GM12878 (cell line): ENCODE data around the gene SP3. TPM values are rescaled to one million over a fixed set of nuclear protein-coding genes. Genes with fewer than 3 reads are reported as not detected.

Source experiments
- ATAC-seq: fragments of 200-7000 bp; cut with Tn5 transposase; 3 replicates; pipeline ENCODE4 v1.9.1; 2020; ENCODE audit warnings: mild to moderate bottlenecking, moderate library complexity
- BruUV-seq: library from RNA; stranded (reverse); fragments of 400-500 nt; replicated peaks from 2 replicates; lab custom pipeline; 2021; lab: Mats Ljungman, UMichigan
- CTCF ChIA-PET: fragments of 300-600 bp; sonication (Branson Sonifier 250); formaldehyde crosslinking; extraction: SDS; loops from one replicate; lab custom pipeline; 2021; ENCODE audit warnings: inconsistent platforms; lab: Yijun Ruan, JAX
- POLR2A ChIA-PET: fragments of 350-600 bp; formaldehyde crosslinking; extraction: SDS; loops from one replicate; lab custom pipeline; 2021; ENCODE audit warnings: inconsistent platforms; lab: Charles Lee
- RAD21 ChIA-PET: fragments of 300-600 bp; sonication (Branson Sonifier 250); formaldehyde crosslinking; loops from one replicate; lab custom pipeline; 2023; ENCODE audit warnings: antibody characterized with exemption; ENCODE audit not compliant: unreplicated experiment; lab: Charles Lee
- SMC1A ChIA-PET: fragments of 300-600 bp; sonication (Branson Sonifier 250); formaldehyde crosslinking; loops from one replicate; lab custom pipeline; 2023; ENCODE audit not compliant: unreplicated experiment, uncharacterized antibody; lab: Charles Lee
- DNase-seq: peaks from one replicate; pipeline ENCODE4 v3.0.0-alpha.2; 2011; ENCODE audit warnings: low read depth, low spot score
- FAIRE-seq: peaks from 3 replicates; lab custom pipeline; 2011; peaks lifted over from hg19 to GRCh38; lab: Jason Lieb, UNC
- H2AFZ ChIP-seq: 2 replicates; pipeline ENCODE4 v1.6.0; 2011; ENCODE audit warnings: low read depth, low read length, control low read depth; ENCODE audit not compliant: control insufficient read depth
- H3K27ac ChIP-seq: 2 replicates; pipeline ENCODE4 v1.5.1; 2011; ENCODE audit warnings: control low read depth; ENCODE audit not compliant: control insufficient read depth, insufficient read depth
- H3K27me3 ChIP-seq, 2 experiments: replicated peaks in 1 of 2; 2 replicates each; pipeline versions ENCODE4 v1.6.0 to v1.6.1; 2011; ENCODE audit warnings: low read length in 1 of 2; ENCODE audit not compliant: control insufficient read depth in 2 of 2, insufficient read depth in 2 of 2
- H3K36me3 ChIP-seq, 2 experiments: 2 replicates each; pipeline ENCODE4 v1.5.1; 2011; ENCODE audit warnings: low read length in 1 of 2; ENCODE audit not compliant: control insufficient read depth in 2 of 2, insufficient read depth in 2 of 2
- H3K4me1 ChIP-seq: 2 replicates; pipeline ENCODE4 v1.6.1; 2011; ENCODE audit warnings: mild to moderate bottlenecking, low read length, moderate library complexity, mixed read lengths; ENCODE audit not compliant: control insufficient read depth, insufficient read depth
- H3K4me2 ChIP-seq: 2 replicates; pipeline ENCODE4 v1.6.0; 2011; ENCODE audit warnings: control low read depth; ENCODE audit not compliant: control insufficient read depth, insufficient read depth
- H3K4me3 ChIP-seq: fragments of 200-600 bp; sonication (generic); 2 replicates; pipeline ENCODE4 v1.5.1; 2016
- H3K79me2 ChIP-seq: 2 replicates; pipeline ENCODE4 v1.6.0; 2011; ENCODE audit warnings: low read length; ENCODE audit not compliant: control insufficient read depth, insufficient read depth
- H3K9ac ChIP-seq: 2 replicates; pipeline ENCODE4 v1.8.0; 2011; ENCODE audit warnings: low read length, control low read depth, mixed read lengths; ENCODE audit not compliant: control insufficient read depth, insufficient read depth
- H3K9me3 ChIP-seq: replicated peaks from 3 replicates; pipeline ENCODE4 v1.5.1; 2011; ENCODE audit warnings: mild to moderate bottlenecking, low read length; ENCODE audit not compliant: control insufficient read depth, insufficient read depth
- H4K20me1 ChIP-seq: 2 replicates; pipeline ENCODE4 v1.6.0; 2011; ENCODE audit not compliant: control insufficient read depth, insufficient read depth
- ATF2 ChIP-seq: IDR thresholded peaks from 2 replicates; pipeline ENCODE4 v1.6.1; 2012; ENCODE audit warnings: low read length, inconsistent platforms
- BRCA1 ChIP-seq: IDR thresholded peaks from 2 replicates; pipeline ENCODE4 v1.6.1; 2011; ENCODE audit warnings: low read depth, low read length, improper control_type of control experiment
- CBX3 ChIP-seq: fragments of 200-600 bp; sonication (generic); IDR thresholded peaks from 2 replicates; pipeline ENCODE4 v1.6.1; 2016; ENCODE audit warnings: low read depth, borderline replicate concordance
- CREM ChIP-seq: IDR thresholded peaks from 2 replicates; pipeline ENCODE4 v1.6.1; 2014; ENCODE audit warnings: antibody characterized with exemption, low read depth
- DPF2 ChIP-seq: fragments of 450-650 bp; IDR thresholded peaks from 2 replicates; pipeline ENCODE4 v1.6.1; 2017; ENCODE audit warnings: mild to moderate bottlenecking
- EGR1 ChIP-seq, 2 experiments: IDR thresholded peaks; 1 replicate in 1 of 2; 2 replicates in 1 of 2; pipeline ENCODE4 v1.6.1; 2011 to 2012; ENCODE audit warnings: low read depth in 2 of 2, low read length in 2 of 2, borderline replicate concordance in 1 of 2, mild to moderate bottlenecking in 1 of 2, moderate library complexity in 1 of 2
- HDAC2 ChIP-seq: fragments of 200-600 bp; sonication (generic); IDR thresholded peaks from 2 replicates; pipeline ENCODE4 v1.6.1; 2017
- HDGF ChIP-seq: fragments of 450-650 bp; IDR thresholded peaks from 2 replicates; pipeline ENCODE4 v1.6.1; 2016; ENCODE audit warnings: antibody characterized with exemption
- IKZF2 ChIP-seq, 2 experiments: fragments of 450-650 bp; IDR thresholded peaks; 2 replicates each; pipeline ENCODE4 v1.6.1; 2017; ENCODE audit warnings: mild to moderate bottlenecking in 2 of 2, moderate library complexity in 2 of 2
- KDM1A ChIP-seq: fragments of 200-600 bp; sonication (generic); IDR thresholded peaks from 2 replicates; pipeline ENCODE4 v1.6.1; 2016; ENCODE audit warnings: borderline replicate concordance
- NKRF ChIP-seq: fragments of 450-650 bp; conservative IDR thresholded peaks from 2 replicates; pipeline ENCODE4 v1.6.1; 2017; ENCODE audit warnings: mild to moderate bottlenecking, moderate library complexity
- NR2C1 ChIP-seq: fragments of 450-650 bp; IDR thresholded peaks from 2 replicates; pipeline ENCODE4 v1.6.1; 2017; ENCODE audit warnings: antibody characterized with exemption, mild to moderate bottlenecking, moderate library complexity
- NR2F1 ChIP-seq: fragments of 450-650 bp; conservative IDR thresholded peaks from 2 replicates; pipeline ENCODE4 v1.6.1; 2017; ENCODE audit warnings: mild to moderate bottlenecking
- YBX1 ChIP-seq: fragments of 450-650 bp; IDR thresholded peaks from 2 replicates; pipeline ENCODE4 v1.6.1; 2016; ENCODE audit warnings: antibody characterized with exemption
- YY1 ChIP-seq: IDR thresholded peaks from 2 replicates; pipeline ENCODE4 v1.6.1; 2011; ENCODE audit warnings: low read depth, mild to moderate bottlenecking, low read length
- ZBED1 ChIP-seq: IDR thresholded peaks from 2 replicates; pipeline ENCODE4 v1.6.1; 2016; ENCODE audit warnings: borderline replicate concordance
- ZBTB40 ChIP-seq: fragments of 450-650 bp; IDR thresholded peaks from 2 replicates; pipeline ENCODE4 v1.6.1; 2016; ENCODE audit warnings: mild to moderate bottlenecking, moderate library complexity, borderline replicate concordance
- ZNF384 ChIP-seq: IDR thresholded peaks from 2 replicates; pipeline ENCODE4 v1.6.1; 2012; ENCODE audit warnings: low read depth, mild to moderate bottlenecking, low read length, improper control_type of control experiment, borderline replicate concordance
- WGBS: methylation state at CpG from one replicate; pipeline ENCODE4 v1.1.6; 2016; ENCODE audit warnings: low lambda C conversion rate; ENCODE audit not compliant: insufficient replicate concordance, insufficient coverage; ENCODE audit errors: missing lambda C conversion rate; 5-methylcytosine and 5-hydroxymethylcytosine counted together
- in situ Hi-C: fragments of 300-500 bp; cut with MboI; formaldehyde crosslinking; loops from 9 replicates; pipeline ENCODE4 v1.14.3; 2018; ENCODE audit warnings: mixed read lengths
- intact Hi-C: fragments of 100-400 bp; cut with micrococcal nuclease; formaldehyde crosslinking; loops from one replicate; pipeline ENCODE4 v1.14.2; 2022; ENCODE audit not compliant: unreplicated experiment
- polyA plus RNA-seq, 11 experiments: library from polyadenylated mRNA; depleted of rRNA in 4 of 11; unstranded in 6 of 11; stranded (reverse) in 5 of 11; fragments of >200 nt; fragmentation: Nextera tagmentation in 4 of 11; fragmentation: Illumina TruSeq in 1 of 11; extraction: Ambion mirVana in 4 of 11; extraction: Trizol in 1 of 11; gene quantifications; 1 replicate in 1 of 11; 2 replicates in 10 of 11; pipeline versions ENCODE4 v1.2.1 to v1.2.3, GENCODE V29; 2011 to 2016; ENCODE audit warnings: inconsistent platforms in 2 of 11, missing spikeins in 2 of 11, low read depth in 1 of 11
- total RNA-seq, 4 experiments: library from RNA; depleted of rRNA in 3 of 4; stranded (reverse); fragments of >200 nt in 3 of 4; fragmentation: Illumina TruSeq in 1 of 4; extraction: Trizol in 1 of 4; gene quantifications; 2 replicates each; pipeline versions ENCODE4 v1.2.1 to v1.2.3, GENCODE V29; 2013 to 2021

SP3 gene
- total and polyA plus RNA-seq, 10 of the 15 experiments (the other 5 are each of a cell fraction or from before 2014, with no cell fraction given) = 9.9 to 87.6 (median 52.4) TPM

- TF ChIP-seq NKRF = peak; percentile 82
- TF ChIP-seq EGR1 (IDR thresholded peaks at IDR 0.05; ENCODE audit: borderline replicate concordance in 1 of 2, low read depth in 2 of 2, low read length in 2 of 2) = no peak
- TF ChIP-seq YBX1 = no peak
- peak; percentile 49; the same call in 1 of the 2 replicates for TF ChIP-seq NR2F1
- TF ChIP-seq NR2C1 = no peak
- TF ChIP-seq, all 136 proteins: peak for 43
Observed at GRCh38 chr2:173965372-173966025, at the start of gene SP3 (continued).

GRCh38 chr2:174014699-174015070 lies 49.5 kb upstream of the SP3 start:
- Histone ChIP-seq H3K4me3 (no peak overlapping the region), H3K79me2 (no peaks in the 10 kb centered on the region), H3K9me3 (no peaks in the 10 kb centered on the region), H3K36me3 (no peaks in the 10 kb centered on the region), H4K20me1 (no peaks in the 10 kb centered on the region), H2AFZ (no peak overlapping the region), H3K27ac (no peak overlapping the region), H3K27me3 (no peaks in the 10 kb centered on the region), H3K4me2 (no peak overlapping the region), H3K9ac (no peak overlapping the region), H3K4me1 (peaks cover 6% of the 10 kb centered on the region)
- no peak for FAIRE-seq
- ATAC-seq = no peak
- ChIA-PET SMC1A (interaction anchor here (1.1 kb wide), 1 partner anchor 28 kb away, joined by 3 read pairs; no protein-coding TSS in a partner anchor), POLR2A (no interaction called here), CTCF (interaction anchor here (1.0 to 1.1 kb wide), 2 partner anchors 42 to 327 kb away, joined by 3 read pairs; no protein-coding TSS in a partner anchor), RAD21 (no interaction called here)
- intact Hi-C loops = no loop called here
- BruUV-seq = no TSS peak
- DNase-seq = no peak
- WGBS = 11% methylated on average over 2 of the region's 2 CpGs
- in situ Hi-C loops = no loop called here
- TF ChIP-seq ATF2 = no peak
- TF ChIP-seq KDM1A = no peak
- no peak for TF ChIP-seq ZBED1
- TF ChIP-seq CREM = no peak
- TF ChIP-seq YY1 = no peak
- no peak for TF ChIP-seq DPF2
- TF ChIP-seq HDGF = no peak
- no peak for TF ChIP-seq IKZF2 (IDR thresholded peaks at IDR 0.05)
- no peak for TF ChIP-seq ZNF384
- no peak for TF ChIP-seq BRCA1
- no peak for TF ChIP-seq ZBTB40
- TF ChIP-seq HDAC2 = no peak
- no peak for TF ChIP-seq CBX3
